Measurements from ENCODE around the gene R3HDM1. TPM values are rescaled to one million over a fixed set of nuclear protein-coding genes. Genes with fewer than 3 reads are reported as not detected.

Gene R3HDM1
- total RNA-seq, 1 donor from 2014 or later, result 6.6 TPM

Other genes starting within 250 kb of the R3HDM1 start
- 5.1 and 8.7 TPM in 2 replicates for gene ZRANB3, start 266 bp upstream of the R3HDM1 start, total RNA-seq
- gene UBXN4, start 210.4 kb downstream of the R3HDM1 start, total RNA-seq, result 68.8 and 79.5 TPM in 2 replicates